ENCODE measurements around the gene DDX51. TPM values are rescaled to one million over a fixed set of nuclear protein-coding genes. Genes with fewer than 3 reads are reported as not detected.

The DDX51 gene
- total RNA-seq, 1 experiment from 2014 or later = 16.2 TPM

DNA sequence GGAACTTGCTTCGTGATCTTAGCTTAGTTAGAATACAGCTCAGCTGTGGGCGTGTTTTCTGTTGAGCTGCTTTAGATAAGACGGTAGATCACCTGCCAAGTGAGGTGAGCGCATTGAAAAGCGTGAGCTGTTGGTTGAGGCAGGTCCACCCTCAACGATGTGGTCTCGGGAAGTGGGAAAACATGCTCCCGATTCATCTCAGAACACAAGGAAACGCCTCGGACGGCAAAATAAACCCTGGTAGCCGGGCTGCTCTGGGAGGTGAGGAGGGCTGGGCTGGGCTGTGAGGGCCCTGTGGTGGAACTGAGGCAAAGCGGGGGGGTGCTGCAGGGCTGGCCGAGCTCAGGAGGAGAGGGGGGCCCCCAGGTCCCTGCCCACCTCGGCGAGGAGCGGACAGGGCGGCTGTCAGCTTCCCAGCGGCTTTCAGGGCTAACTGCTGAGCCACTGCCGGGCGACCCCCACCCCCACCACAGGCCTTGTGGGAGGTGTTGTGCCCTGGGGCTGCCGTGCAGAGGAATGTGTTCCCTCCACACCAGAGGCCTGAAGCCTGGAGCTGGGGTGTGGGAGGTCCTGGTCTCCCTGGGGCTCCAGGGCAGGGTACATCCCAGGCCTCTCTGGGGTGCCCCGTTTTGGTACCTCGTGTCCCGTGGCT, 30.8 kb upstream of the DDX51 start:
- Histone ChIP-seq H3K9me2 (ENCODE audit: insufficient read depth) (no peaks in the 10 kb centered on the region), H3K27me3 (ENCODE audit: insufficient read depth, low read depth) (peaks cover 94% of the 10 kb centered on the region), H3K4me3 (no peak overlapping the region), H3K79me2 (ENCODE audit: low read depth) (no peaks in the 10 kb centered on the region), H3K36me3 (ENCODE audit: low read depth) (no peaks in the 10 kb centered on the region), H3K27ac (no peak overlapping the region), H3F3A (ENCODE audit: insufficient read depth, low read depth) (no peaks in the 10 kb centered on the region), H4K20me1 (ENCODE audit: insufficient read depth) (peaks cover 7% of the 10 kb centered on the region; the same call in 1 of the 2 replicates), H3K9me3 (ENCODE audit: insufficient read depth, low read depth) (no peaks in the 10 kb centered on the region), H3K4me2 (no peak overlapping the region), H2AFZ (no peak overlapping the region), H3K4me1 (replicated peaks; ENCODE audit: insufficient read depth) (no peaks in the 10 kb centered on the region)
- TF ChIP-seq, protein P1, sequence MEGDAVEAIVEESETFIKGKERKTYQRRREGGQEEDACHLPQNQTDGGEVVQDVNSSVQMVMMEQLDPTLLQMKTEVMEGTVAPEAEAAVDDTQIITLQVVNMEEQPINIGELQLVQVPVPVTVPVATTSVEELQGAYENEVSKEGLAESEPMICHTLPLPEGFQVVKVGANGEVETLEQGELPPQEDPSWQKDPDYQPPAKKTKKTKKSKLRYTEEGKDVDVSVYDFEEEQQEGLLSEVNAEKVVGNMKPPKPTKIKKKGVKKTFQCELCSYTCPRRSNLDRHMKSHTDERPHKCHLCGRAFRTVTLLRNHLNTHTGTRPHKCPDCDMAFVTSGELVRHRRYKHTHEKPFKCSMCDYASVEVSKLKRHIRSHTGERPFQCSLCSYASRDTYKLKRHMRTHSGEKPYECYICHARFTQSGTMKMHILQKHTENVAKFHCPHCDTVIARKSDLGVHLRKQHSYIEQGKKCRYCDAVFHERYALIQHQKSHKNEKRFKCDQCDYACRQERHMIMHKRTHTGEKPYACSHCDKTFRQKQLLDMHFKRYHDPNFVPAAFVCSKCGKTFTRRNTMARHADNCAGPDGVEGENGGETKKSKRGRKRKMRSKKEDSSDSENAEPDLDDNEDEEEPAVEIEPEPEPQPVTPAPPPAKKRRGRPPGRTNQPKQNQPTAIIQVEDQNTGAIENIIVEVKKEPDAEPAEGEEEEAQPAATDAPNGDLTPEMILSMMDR (conservative IDR thresholded peaks at IDR 0.05) = no peak
- TF ChIP-seq EZH2 (IDR thresholded peaks at IDR 0.05; ENCODE audit: low read depth) = no peak
- DNase-seq = no peak
- intact Hi-C loops (cut with micrococcal nuclease; ENCODE audit: unreplicated experiment) = no loop called here
- ChIA-PET CTCF (interaction anchor here (0.8 kb wide), 1 partner anchor 236 kb away, joined by 6 read pairs; no protein-coding TSS in a partner anchor), POLR2A (ENCODE audit: unreplicated experiment) (no interaction called here)
- no TSS peak for BruUV-seq (replicated peaks)

GRCh38 chr12:132174015-132174838, 30.1 kb upstream of the DDX51 start:
- no peaks in the 10 kb centered on the region for H3K9me3 ChIP-seq (ENCODE audit: insufficient read depth, low read depth)
- no peak overlapping the region for H3K4me3 ChIP-seq
- intact Hi-C loops (cut with micrococcal nuclease; ENCODE audit: unreplicated experiment) = no loop called here
- H3K27ac ChIP-seq = no peak overlapping the region
- no peaks in the 10 kb centered on the region for H3K4me1 ChIP-seq (replicated peaks; ENCODE audit: insufficient read depth)
- ChIA-PET CTCF (interaction anchor here (0.8 kb wide), 1 partner anchor 237 kb away, joined by 6 read pairs; no protein-coding TSS in a partner anchor), POLR2A (ENCODE audit: unreplicated experiment) (no interaction called here)
- peaks cover 7% of the 10 kb centered on the region; the same call in 1 of the 2 replicates for H4K20me1 ChIP-seq (ENCODE audit: insufficient read depth)
- H3K4me2 ChIP-seq = no peak overlapping the region
- H3K9me2 ChIP-seq (ENCODE audit: insufficient read depth) = no peaks in the 10 kb centered on the region
- H3K79me2 ChIP-seq (ENCODE audit: low read depth) = no peaks in the 10 kb centered on the region
- H3K36me3 ChIP-seq (ENCODE audit: low read depth) = no peaks in the 10 kb centered on the region
- TF ChIP-seq EZH2 (IDR thresholded peaks at IDR 0.05; ENCODE audit: low read depth) = no peak
- TF ChIP-seq, protein P1 (conservative IDR thresholded peaks at IDR 0.05) = no peak
- no TSS peak for BruUV-seq (replicated peaks)
- H3F3A ChIP-seq (ENCODE audit: insufficient read depth, low read depth) = no peaks in the 10 kb centered on the region
- peaks cover 91% of the 10 kb centered on the region for H3K27me3 ChIP-seq (ENCODE audit: insufficient read depth, low read depth)
- no peak for DNase-seq
- H2AFZ ChIP-seq = no peak overlapping the region

DNA sequence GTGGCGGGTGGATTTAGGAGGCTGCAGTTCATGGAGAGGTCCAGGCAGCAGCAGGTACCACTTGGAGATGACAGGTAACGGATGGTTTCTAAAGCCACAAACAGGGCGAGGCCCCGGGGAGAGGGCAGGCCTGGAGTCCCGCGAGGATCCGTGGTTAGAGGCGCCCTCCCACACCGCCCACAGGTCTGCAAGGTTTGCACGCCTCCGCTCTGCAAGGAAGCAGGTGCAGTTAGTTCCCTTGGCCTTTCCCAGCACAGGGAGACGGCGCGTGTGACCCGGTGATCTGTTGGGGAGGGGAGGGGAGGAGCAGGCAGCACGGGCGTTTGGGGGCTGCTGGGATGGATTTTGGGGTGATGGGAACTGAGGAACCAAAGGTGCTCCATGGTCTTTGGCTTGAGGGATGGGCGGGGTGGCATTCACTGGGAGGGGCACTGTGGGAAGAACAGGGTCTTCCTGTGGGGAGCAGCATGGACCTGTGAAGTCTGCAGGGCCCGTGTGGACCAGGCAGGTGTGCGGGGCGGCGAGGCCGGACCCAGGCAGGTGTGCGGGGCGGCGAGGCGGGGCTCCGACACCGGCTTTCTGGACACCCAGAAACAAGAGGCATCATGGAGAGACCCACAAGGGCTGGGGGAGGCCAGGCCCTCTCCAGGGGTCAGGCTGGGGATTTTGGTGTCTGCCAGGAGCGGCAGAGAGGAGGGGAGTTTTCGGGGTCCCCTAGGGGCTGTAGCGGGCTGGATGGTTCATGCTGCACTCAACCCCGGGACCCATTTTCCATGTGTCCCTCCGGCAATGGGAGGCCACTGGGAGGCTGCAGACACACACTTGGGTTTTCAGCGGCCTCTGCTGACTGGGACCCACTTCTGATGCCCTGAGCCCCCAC, 29.3 kb upstream of the DDX51 start:
- Histone ChIP-seq H3K9me3 (ENCODE audit: insufficient read depth, low read depth) (no peaks in the 10 kb centered on the region), H3K27ac (no peak overlapping the region), H3K36me3 (ENCODE audit: low read depth) (no peaks in the 10 kb centered on the region), H3K4me2 (no peak overlapping the region), H3K4me1 (replicated peaks; ENCODE audit: insufficient read depth) (no peaks in the 10 kb centered on the region), H3K9me2 (ENCODE audit: insufficient read depth) (no peaks in the 10 kb centered on the region), H4K20me1 (ENCODE audit: insufficient read depth) (peaks cover 4% of the 10 kb centered on the region; the same call in 1 of the 2 replicates), H3K4me3 (no peak overlapping the region), H3K27me3 (ENCODE audit: insufficient read depth, low read depth) (peaks cover 82% of the 10 kb centered on the region), H3F3A (ENCODE audit: insufficient read depth, low read depth) (no peaks in the 10 kb centered on the region), H3K79me2 (ENCODE audit: low read depth) (no peaks in the 10 kb centered on the region), H2AFZ (no peak overlapping the region)
- intact Hi-C loops (cut with micrococcal nuclease; ENCODE audit: unreplicated experiment) = no loop called here
- TF ChIP-seq EZH2 (IDR thresholded peaks at IDR 0.05; ENCODE audit: low read depth) = no peak
- TF ChIP-seq, protein P1 (conservative IDR thresholded peaks at IDR 0.05) = no peak
- POLR2A ChIA-PET (ENCODE audit: unreplicated experiment) = no interaction called here
- BruUV-seq (replicated peaks) = no TSS peak
- CTCF ChIA-PET = no interaction called here
- no peak for DNase-seq

Measured in PC-9 (cell line).